GM12874 (cell line): ENCODE data around the gene TSSK2.

Experiments used
- TF ChIP-seq, protein P1 (sequence below): IDR thresholded peaks from 2 replicates; pipeline ENCODE4 v1.5.1; 2011; ENCODE audit warnings: low read depth, mild to moderate bottlenecking, control low read depth, low read length, moderate library complexity; ENCODE audit not compliant: insufficient read depth

Gene TSSK2

DNA sequence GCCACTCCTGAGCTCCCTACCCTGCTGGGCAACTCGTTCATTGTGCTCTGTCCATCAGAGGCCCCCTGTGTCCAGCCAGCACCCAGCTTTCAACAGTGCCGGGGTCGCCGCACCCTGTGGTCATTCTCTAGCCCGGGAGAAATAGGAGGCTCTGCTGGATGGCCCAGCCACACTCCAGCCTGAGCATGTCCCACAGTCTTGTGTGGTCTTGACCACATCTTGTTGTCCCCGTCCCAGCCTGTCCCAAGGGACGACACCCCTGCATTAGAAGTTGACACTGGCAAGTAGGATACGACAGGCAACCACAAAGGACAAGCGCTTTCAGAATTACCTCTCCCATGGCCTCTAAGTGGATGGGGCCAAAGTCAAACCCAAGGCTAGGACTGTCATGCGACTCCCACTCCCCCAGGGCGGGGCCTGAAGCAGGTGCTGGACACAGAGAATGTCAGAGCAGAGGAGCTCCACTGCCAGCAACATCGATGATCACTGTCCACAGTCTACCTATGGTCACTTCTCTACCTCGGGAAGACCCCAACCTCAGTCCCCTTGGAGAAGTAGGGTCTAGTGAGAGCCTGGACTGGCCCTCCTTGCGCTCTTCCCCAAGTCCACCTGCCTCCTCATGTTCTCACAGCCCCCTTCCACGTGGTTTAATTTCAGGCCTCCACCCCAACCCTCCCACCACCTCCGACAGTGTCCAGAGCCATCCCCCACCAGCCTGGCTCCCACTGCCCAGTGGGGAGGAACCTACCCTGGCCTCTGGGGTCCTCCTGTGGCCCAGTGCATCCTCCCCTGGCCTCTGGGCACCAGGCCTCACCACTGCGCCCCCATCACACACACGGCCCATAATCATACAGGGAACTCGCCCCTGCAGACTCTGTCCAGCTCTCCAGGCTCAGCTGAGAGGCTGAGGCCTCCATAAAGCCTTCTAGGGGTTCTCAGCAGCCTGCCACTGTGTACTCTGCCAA, 4.5 kb upstream of the TSSK2 start:
- TF ChIP-seq, protein P1, sequence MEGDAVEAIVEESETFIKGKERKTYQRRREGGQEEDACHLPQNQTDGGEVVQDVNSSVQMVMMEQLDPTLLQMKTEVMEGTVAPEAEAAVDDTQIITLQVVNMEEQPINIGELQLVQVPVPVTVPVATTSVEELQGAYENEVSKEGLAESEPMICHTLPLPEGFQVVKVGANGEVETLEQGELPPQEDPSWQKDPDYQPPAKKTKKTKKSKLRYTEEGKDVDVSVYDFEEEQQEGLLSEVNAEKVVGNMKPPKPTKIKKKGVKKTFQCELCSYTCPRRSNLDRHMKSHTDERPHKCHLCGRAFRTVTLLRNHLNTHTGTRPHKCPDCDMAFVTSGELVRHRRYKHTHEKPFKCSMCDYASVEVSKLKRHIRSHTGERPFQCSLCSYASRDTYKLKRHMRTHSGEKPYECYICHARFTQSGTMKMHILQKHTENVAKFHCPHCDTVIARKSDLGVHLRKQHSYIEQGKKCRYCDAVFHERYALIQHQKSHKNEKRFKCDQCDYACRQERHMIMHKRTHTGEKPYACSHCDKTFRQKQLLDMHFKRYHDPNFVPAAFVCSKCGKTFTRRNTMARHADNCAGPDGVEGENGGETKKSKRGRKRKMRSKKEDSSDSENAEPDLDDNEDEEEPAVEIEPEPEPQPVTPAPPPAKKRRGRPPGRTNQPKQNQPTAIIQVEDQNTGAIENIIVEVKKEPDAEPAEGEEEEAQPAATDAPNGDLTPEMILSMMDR = no peak

DNA sequence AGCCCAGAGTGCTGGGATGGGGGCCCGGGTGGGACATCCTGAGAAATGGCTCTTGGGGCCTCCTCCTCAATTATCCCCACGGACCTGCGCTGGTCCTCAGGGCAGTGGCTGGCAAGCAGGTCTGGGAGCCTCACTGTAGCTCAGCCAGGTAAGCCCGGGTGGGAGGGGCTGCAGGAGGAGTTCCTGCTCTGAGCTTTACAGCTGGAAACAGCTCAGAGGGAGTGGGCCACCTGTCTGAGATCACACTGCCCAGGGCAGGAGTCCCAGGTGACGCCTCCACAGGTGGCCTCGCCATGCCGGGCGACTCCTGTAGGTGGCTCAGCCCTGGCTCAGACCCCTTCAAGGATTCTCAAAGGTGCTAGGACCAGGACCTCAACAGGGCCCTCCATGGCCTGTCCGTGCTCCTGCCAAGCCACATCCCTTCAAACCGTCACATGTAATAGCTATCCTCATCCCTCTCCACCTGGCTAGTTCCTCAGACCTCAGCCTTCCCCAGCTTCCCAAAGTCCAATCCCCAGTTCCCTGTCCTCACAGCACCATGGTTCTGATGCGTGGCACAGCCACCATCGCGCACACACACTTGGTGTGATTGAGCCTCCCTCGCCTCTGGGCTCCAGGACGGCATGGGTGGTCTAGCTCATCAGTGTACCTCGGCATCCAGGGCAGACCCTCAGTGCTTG, 3.6 kb upstream of the TSSK2 start:
- TF ChIP-seq, protein P1 = no peak

DNA sequence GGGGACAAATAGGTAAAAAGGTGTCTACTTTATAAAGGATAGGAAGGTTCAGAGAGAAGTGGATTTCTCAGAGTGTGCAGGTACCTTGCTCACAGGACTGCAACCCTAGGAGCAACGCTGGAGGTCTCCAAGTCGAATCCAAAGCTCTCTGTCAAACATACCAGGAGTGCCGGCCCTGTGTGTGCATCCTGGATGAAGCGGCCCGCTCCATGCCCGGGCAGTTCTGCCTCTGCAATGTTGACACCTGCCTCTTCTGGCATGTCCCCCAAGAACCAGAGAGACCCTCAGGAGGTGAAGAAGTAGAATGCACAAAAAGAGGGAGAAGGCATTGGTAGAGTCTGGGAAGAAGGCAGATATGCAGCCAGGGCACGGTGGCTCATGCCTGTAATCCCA, 3.1 kb upstream of the TSSK2 start:
- TF ChIP-seq, protein P1 = no peak

DNA sequence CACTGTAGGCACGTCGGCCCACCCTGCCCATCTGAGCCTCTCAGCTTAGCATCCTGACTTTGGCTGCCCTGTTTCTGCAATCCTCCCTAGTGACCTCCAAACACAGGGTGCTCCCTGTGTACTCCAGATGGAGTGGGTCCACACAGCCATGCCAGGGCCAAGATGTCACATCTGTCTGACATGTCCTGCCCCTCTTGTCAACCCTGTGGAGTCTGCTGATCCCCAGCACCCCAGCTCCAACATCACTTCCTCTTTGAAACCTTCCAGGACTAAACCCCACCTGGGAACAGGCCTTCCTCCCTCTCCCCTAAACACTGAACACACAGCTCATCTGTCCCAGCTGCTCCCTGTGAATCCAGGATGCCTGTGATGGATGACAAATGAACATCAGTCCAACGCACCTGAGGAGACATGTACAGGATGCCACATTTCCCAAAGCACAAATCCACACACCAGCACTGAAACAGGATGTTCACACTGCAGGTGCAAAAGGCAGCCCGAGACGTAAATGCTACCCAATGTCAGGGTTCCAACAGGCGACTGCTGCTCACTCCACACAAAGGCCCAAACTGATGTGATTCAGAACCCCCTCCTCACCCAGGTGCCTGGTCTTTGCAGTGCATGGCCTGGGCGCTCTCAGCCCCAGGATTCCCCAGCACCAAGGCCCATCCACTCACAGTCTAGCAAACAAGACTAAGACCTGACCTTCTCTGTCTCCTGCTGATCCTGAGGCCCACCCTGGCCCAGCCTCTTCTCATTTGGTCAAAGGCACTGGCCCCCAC, 2.0 kb upstream of the TSSK2 start:
- TF ChIP-seq, protein P1 = no peak

DNA sequence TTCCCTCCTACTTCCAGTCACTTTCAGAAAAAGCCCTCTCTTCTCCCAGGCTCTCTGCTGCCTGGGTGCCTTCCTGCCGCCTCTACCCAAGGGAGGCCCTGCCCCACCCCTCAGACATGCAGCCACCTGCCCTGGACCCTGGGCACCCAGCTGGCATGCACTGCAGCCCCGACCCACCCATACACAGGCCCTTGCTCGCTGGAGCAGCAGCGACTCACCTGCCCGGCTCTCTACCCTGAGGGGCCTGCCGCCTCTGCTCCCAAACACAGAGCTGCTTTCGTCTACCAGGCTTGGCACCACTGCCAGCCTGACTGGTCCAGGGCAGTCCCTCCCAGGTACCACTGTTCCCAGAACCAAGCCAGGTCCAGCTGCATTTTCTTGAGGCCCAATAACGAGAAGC, 1.2 kb upstream of the TSSK2 start:
- TF ChIP-seq, protein P1 = no peak

DNA sequence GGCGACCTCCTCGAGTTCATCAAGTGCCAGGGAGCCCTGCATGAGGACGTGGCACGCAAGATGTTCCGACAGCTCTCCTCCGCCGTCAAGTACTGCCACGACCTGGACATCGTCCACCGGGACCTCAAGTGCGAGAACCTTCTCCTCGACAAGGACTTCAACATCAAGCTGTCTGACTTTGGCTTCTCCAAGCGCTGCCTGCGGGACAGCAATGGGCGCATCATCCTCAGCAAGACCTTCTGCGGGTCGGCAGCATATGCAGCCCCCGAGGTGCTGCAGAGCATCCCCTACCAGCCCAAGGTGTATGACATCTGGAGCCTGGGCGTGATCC, 542 bp downstream of the TSSK2 start:
- TF ChIP-seq, protein P1 = no peak

DNA sequence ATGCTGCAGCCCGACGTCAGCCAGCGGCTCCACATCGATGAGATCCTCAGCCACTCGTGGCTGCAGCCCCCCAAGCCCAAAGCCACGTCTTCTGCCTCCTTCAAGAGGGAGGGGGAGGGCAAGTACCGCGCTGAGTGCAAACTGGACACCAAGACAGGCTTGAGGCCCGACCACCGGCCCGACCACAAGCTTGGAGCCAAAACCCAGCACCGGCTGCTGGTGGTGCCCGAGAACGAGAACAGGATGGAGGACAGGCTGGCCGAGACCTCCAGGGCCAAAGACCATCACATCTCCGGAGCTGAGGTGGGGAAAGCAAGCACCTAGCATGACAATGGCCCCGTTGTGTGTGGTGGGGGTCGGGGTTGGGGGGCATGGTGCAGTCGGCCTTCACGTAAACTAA, 1.0 kb downstream of the TSSK2 start:
- TF ChIP-seq, protein P1 = no peak
